K562 (cell line): ENCODE measurements around the gene GRB2. TPM values are rescaled to one million over a fixed set of nuclear protein-coding genes. Genes with fewer than 3 reads are reported as not detected.

Source experiments
- CBFB ChIP-seq: sonication (generic); formaldehyde crosslinking; IDR thresholded peaks from 2 replicates; pipeline ENCODE4 v1.4.0; 2020; ENCODE audit warnings: mild to moderate bottlenecking, missing genetic modification reagents
- FOXJ3 ChIP-seq: sonication (generic); formaldehyde crosslinking; IDR thresholded peaks from 2 replicates; pipeline ENCODE4 v1.4.0; 2020; ENCODE audit warnings: mild to moderate bottlenecking, missing genetic modification reagents
- KDM5B ChIP-seq: fragments of 200-600 bp; sonication (generic); IDR thresholded peaks from 2 replicates; pipeline ENCODE4 v1.6.1; 2012; ENCODE audit warnings: low read depth, mild to moderate bottlenecking, moderate library complexity, low read length, control low read depth, inconsistent platforms; ENCODE audit not compliant: insufficient replicate concordance
- MTA3 ChIP-seq: fragments of 450-650 bp; formaldehyde crosslinking; IDR thresholded peaks from 2 replicates; pipeline ENCODE4 v1.6.1; 2017; ENCODE audit warnings: mild to moderate bottlenecking, borderline replicate concordance
- MYNN ChIP-seq, 2 experiments: sonication (generic); formaldehyde crosslinking in 1 of 2; IDR thresholded peaks; 2 replicates each; pipeline versions ENCODE4 v1.5.0 to v1.6.1; 2016 to 2020; ENCODE audit warnings: antibody characterized with exemption in 1 of 2, missing genetic modification reagents in 1 of 2
- NCOR1 ChIP-seq: fragments of 450-650 bp; IDR thresholded peaks from 2 replicates; pipeline ENCODE4 v1.6.1; 2016; ENCODE audit warnings: mild to moderate bottlenecking, moderate library complexity
- PCBP1 ChIP-seq: fragments of 200-400 bp; formaldehyde crosslinking; IDR thresholded peaks from 2 replicates; pipeline ENCODE4 v1.6.1; 2018; ENCODE audit warnings: mild to moderate bottlenecking, low read depth, low read length; ENCODE audit not compliant: poor library complexity, severe bottlenecking
- POLR2AphosphoS5 ChIP-seq: IDR thresholded peaks from 2 replicates; pipeline ENCODE4 v1.6.1; 2011; ENCODE audit warnings: mild to moderate bottlenecking, low read depth, low read length, moderate library complexity; ENCODE audit not compliant: control insufficient read depth, insufficient read depth
- RFX1 ChIP-seq: fragments of 450-650 bp; IDR thresholded peaks from 2 replicates; pipeline ENCODE4 v1.6.1; 2016; ENCODE audit warnings: mild to moderate bottlenecking, moderate library complexity
- SAFB2 ChIP-seq: fragments of 200-400 bp; formaldehyde crosslinking; IDR thresholded peaks from 2 replicates; pipeline ENCODE4 v1.6.1; 2018; ENCODE audit warnings: borderline replicate concordance, low read length, low read depth, moderate library complexity; ENCODE audit not compliant: severe bottlenecking
- SREBF2 ChIP-seq: sonication (generic); formaldehyde crosslinking; IDR thresholded peaks from 2 replicates; pipeline ENCODE4 v1.4.0; 2020; ENCODE audit warnings: mild to moderate bottlenecking, missing genetic modification reagents
- SUPT5H ChIP-seq: fragments of 450-650 bp; IDR thresholded peaks from 2 replicates; pipeline ENCODE4 v1.6.1; 2016
- TCF3 ChIP-seq: sonication (generic); formaldehyde crosslinking; IDR thresholded peaks from 2 replicates; pipeline ENCODE4 v1.4.0; 2020; ENCODE audit warnings: mild to moderate bottlenecking, missing genetic modification reagents
- TRIM28 ChIP-seq: fragments of 450-650 bp; IDR thresholded peaks from 2 replicates; pipeline ENCODE4 v1.6.1; 2017
- USF1 ChIP-seq: sonication (generic); formaldehyde crosslinking; IDR thresholded peaks from 2 replicates; pipeline ENCODE4 v1.9.0; 2022; ENCODE audit warnings: mild to moderate bottlenecking, missing genetic modification reagents
- XRCC5 ChIP-seq: fragments of 200-400 bp; formaldehyde crosslinking; IDR thresholded peaks from 2 replicates; pipeline ENCODE4 v1.6.1; 2017; ENCODE audit warnings: low read depth, mild to moderate bottlenecking, low read length
- ZNF24 ChIP-seq: fragments of 450-650 bp; IDR thresholded peaks from 2 replicates; pipeline ENCODE4 v1.6.1; 2016
- ZNF407 ChIP-seq: fragments of 450-650 bp; IDR thresholded peaks from 2 replicates; pipeline ENCODE4 v1.6.1; 2016; ENCODE audit warnings: low read depth
- ZNF77 ChIP-seq: fragments of 250-450 bp; sonication (Bioruptor Pico); IDR thresholded peaks from 2 replicates; pipeline ENCODE4 v1.5.0; 2020
- ZSCAN29 ChIP-seq: fragments of 450-650 bp; IDR thresholded peaks from 2 replicates; pipeline ENCODE4 v1.6.1; 2017
- polyA plus RNA-seq, 8 experiments: library from polyadenylated mRNA; depleted of rRNA in 4 of 8; stranded (reverse) in 5 of 8; unstranded in 3 of 8; fragments of >200 nt; fragmentation: Nextera tagmentation in 2 of 8; fragmentation: Illumina TruSeq in 1 of 8; extraction: Ambion mirVana in 2 of 8; extraction: Trizol in 1 of 8; gene quantifications; 2 replicates each; pipeline versions ENCODE4 v1.2.1 to v1.2.3, GENCODE V29; 2011 to 2014; ENCODE audit warnings: inconsistent platforms in 1 of 8, missing spikeins in 1 of 8
- total RNA-seq, 7 experiments: library from RNA; depleted of rRNA in 6 of 7; stranded (reverse); fragments of >200 nt in 6 of 7; fragmentation: Illumina TruSeq in 2 of 7; extraction: Trizol in 2 of 7; gene quantifications; 2 replicates each; pipeline versions ENCODE4 v1.2.1 to v1.2.3, GENCODE V29; 2011 to 2021; ENCODE audit warnings: low replicate concordance in 1 of 7

The GRB2 gene
- total and polyA plus RNA-seq, 9 of the 15 experiments (the other 6 are each of a cell fraction or from before 2014, with no cell fraction given): 57.2 to 136 (median 84.8) TPM

GRCh38 chr17:75271955-75272847 lies 133.3 kb downstream of the GRB2 start (continued):
- TF ChIP-seq ZNF407 (no peak), PCBP1 (no peak), ZSCAN29 (no peak), SREBF2 (CRISPR knock-in tag) (0 out of 2 replicates have a peak, but pooled peaks have one; percentile 75), SAFB2 (no peak), ZNF77 (CRISPR knock-in tag) (no peak), FOXJ3 (CRISPR knock-in tag) (no peak), MTA3 (peak; percentile 48; the same call in 1 of the 2 replicates), XRCC5 (peak; percentile 24; the same call in 1 of the 2 replicates), MYNN (IDR thresholded peaks at IDR 0.05) (peak; percentile 24; the same call in 1 of the 2 replicates), MYNN (CRISPR knock-in tag; IDR thresholded peaks at IDR 0.05) (no peak), NCOR1 (no peak), TCF3 (no peak), CBFB (CRISPR knock-in tag) (0 out of 2 replicates have a peak, but pooled peaks have one; percentile 33), RFX1 (no peak), TRIM28 (no peak), POLR2AphosphoS5 (0 out of 2 replicates have a peak, but pooled peaks have one; percentile 30), KDM5B (peak; percentile 4), ZNF24 (no peak), USF1 (CRISPR knock-in tag) (peak; percentile 18; the same call in 1 of the 2 replicates), SUPT5H (peak; percentile 49; the same call in 1 of the 2 replicates)
